Mucosa of descending colon (tissue), 3 donors: ENCODE results near the gene NAIF1. TPM values are rescaled to one million over a fixed set of nuclear protein-coding genes. Genes with fewer than 3 reads are reported as not detected.

Experiments used
- ATAC-seq: fragments of 200-7000 bp; cut with Tn5 transposase; one replicate; pipeline ENCODE4 v1.9.1; 2020; ENCODE audit warnings: mild to moderate bottlenecking, moderate library complexity
- DNase-seq, 3 donors: peaks; one replicate each; pipeline ENCODE4 v3.0.0-alpha.2; 2020
- H3K36me3 ChIP-seq: fragments of 200-600 bp; one replicate; pipeline ENCODE4 v1.8.0; 2021; ENCODE audit warnings: low read depth, mild to moderate bottlenecking
- H3K4me1 ChIP-seq: fragments of 200-600 bp; one replicate; pipeline ENCODE4 v1.8.0; 2021; ENCODE audit warnings: low read depth, mild to moderate bottlenecking
- H3K4me3 ChIP-seq: fragments of 200-600 bp; one replicate; pipeline ENCODE4 v1.8.0; 2021; ENCODE audit warnings: mild to moderate bottlenecking
- H3K9me3 ChIP-seq: fragments of 200-600 bp; one replicate; pipeline ENCODE4 v1.8.0; 2021; ENCODE audit warnings: mild to moderate bottlenecking
- intact Hi-C, 2 donors: fragments of 100-400 bp; cut with DNase I in 1 of 2; cut with micrococcal nuclease in 1 of 2; formaldehyde crosslinking; loops; one replicate each; pipeline versions ENCODE4 v1.11.0 to v1.11.1; 2022; cut with DNase I, micrococcal nuclease
- total RNA-seq, 3 donors: library from RNA; stranded (reverse); fragmentation: NEBNext Ultra II Directional in 2 of 3; extraction: Animal tissue kit (Norgen Biotek cat#: 25700) in 2 of 3; gene quantifications; one replicate each; pipeline versions ENCODE4 v1.2.1 to v1.2.4, GENCODE V29; 2021 to 2023
- TF ChIP-seq, protein P1 (sequence below): fragments of 200-600 bp; IDR thresholded peaks from one replicate; pipeline ENCODE4 v1.8.0; 2022; ENCODE audit warnings: antibody characterized with exemption, mild to moderate bottlenecking
- donor health status: DM: no; HTN: no; CAD: no; lungs with moderate emphysema.
- donor health status: DM: no; HTN: no; CAD: no.
- donor health status: DM: no; HTN: yes; CAD: no.

NAIF1 gene
- total RNA-seq, 3 donors from 2014 or later, result 10.4 to 12.6 (median 11.9) TPM

DNA sequence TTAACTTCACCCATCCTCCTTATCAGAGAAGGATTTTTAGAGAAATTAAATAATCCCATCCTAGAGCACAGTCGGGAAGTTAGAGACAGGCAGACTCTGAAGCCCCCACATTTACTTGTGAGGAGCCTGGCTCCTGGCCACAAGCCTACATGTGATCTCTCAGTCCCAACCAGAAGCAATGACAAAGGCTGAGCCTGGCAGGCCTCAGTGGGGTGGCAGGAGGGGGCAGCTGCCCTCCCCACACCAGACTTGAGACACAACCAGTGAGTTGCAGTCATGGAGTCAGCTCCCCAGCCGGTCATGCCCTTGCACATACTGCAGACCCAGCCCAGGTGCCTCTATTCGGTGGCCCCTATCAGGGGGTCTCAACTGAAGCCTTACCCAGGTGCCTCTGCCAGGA is 11.0 kb downstream of the NAIF1 start:
- DNase-seq, result no peak
- H3K9me3 ChIP-seq, result no peaks in the 10 kb centered on the region
- no peak overlapping the region for H3K4me3 ChIP-seq
- peaks cover 54% of the 10 kb centered on the region for H3K4me1 ChIP-seq
- intact Hi-C loops, result no loop called here
- H3K36me3 ChIP-seq, result no peaks in the 10 kb centered on the region
- ATAC-seq, result no peak
- TF ChIP-seq, protein P1, sequence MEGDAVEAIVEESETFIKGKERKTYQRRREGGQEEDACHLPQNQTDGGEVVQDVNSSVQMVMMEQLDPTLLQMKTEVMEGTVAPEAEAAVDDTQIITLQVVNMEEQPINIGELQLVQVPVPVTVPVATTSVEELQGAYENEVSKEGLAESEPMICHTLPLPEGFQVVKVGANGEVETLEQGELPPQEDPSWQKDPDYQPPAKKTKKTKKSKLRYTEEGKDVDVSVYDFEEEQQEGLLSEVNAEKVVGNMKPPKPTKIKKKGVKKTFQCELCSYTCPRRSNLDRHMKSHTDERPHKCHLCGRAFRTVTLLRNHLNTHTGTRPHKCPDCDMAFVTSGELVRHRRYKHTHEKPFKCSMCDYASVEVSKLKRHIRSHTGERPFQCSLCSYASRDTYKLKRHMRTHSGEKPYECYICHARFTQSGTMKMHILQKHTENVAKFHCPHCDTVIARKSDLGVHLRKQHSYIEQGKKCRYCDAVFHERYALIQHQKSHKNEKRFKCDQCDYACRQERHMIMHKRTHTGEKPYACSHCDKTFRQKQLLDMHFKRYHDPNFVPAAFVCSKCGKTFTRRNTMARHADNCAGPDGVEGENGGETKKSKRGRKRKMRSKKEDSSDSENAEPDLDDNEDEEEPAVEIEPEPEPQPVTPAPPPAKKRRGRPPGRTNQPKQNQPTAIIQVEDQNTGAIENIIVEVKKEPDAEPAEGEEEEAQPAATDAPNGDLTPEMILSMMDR, result no peak

DNA sequence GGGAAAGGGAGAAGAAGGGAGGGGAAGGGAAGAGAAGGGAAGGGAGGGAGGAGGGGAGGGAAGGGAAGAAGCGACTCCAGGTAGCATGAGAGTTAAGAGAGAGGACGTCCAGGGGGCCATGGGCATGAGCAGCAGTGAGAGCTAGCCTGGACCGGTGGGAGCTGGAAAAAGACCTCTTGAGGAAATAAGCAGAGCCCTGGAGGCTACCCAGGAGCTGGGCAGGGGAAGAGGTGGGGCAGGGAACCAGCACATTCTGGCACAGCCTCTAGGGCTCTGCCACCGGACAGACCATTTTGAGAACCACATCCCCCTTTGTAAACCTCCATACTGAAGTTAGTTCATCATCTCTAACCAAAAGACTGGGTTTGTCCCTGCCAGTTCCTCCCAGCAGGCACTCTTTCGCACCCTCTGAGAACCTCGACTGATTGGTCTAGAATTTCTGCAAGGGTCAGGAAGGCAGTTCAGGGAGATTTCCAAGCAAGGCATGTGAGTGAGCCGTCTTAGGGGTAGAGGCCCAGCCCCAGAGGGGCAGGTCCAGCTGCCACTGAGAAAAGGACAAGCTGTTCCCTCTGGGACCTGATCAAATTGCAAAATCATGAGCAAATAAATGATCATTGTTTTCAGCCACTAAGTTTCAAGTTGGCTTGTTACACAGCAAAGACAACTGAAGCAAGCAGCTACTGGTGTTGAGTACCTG is 11.6 kb downstream of the NAIF1 start:
- TF ChIP-seq, protein P1, result no peak
- Histone ChIP-seq H3K4me3 (no peak overlapping the region), H3K9me3 (no peaks in the 10 kb centered on the region), H3K36me3 (no peaks in the 10 kb centered on the region), H3K4me1 (peaks cover 48% of the 10 kb centered on the region)
- intact Hi-C loops, result no loop called here
- DNase-seq (no peak), ATAC-seq (peak; percentile 17)

GRCh38 chr9:128054087-128054486 is 13.0 kb downstream of the NAIF1 start:
- Histone ChIP-seq H3K36me3 (no peaks in the 10 kb centered on the region), H3K9me3 (no peaks in the 10 kb centered on the region), H3K4me3 (no peak overlapping the region), H3K4me1 (peaks cover 37% of the 10 kb centered on the region)
- intact Hi-C loops, result no loop called here
- DNase-seq, result no peak
- TF ChIP-seq, protein P1, result no peak
- ATAC-seq, result no peak

- TF ChIP-seq, protein P1, result no peak
- peaks cover 33% of the 10 kb centered on the region for H3K4me1 ChIP-seq
- no peaks in the 10 kb centered on the region for H3K9me3 ChIP-seq
- H3K36me3 ChIP-seq, result no peaks in the 10 kb centered on the region
- DNase-seq (no peak), ATAC-seq (no peak)
- no peak overlapping the region for H3K4me3 ChIP-seq
- intact Hi-C loops, result no loop called here
Measured at GRCh38 chr9:128053560-128053959, 13.6 kb downstream of the NAIF1 start.

GRCh38 chr9:128051932-128052709 is 15.0 kb downstream of the NAIF1 start:
- no peaks in the 10 kb centered on the region for H3K36me3 ChIP-seq
- ATAC-seq, result peak; percentile 92
- intact Hi-C loops, result no loop called here
- no peaks in the 10 kb centered on the region for H3K9me3 ChIP-seq
- peak; percentile 58 to 86 (median 72) for DNase-seq
- H3K4me1 ChIP-seq, result peaks cover 18% of the 10 kb centered on the region
- TF ChIP-seq, protein P1, result no peak
- H3K4me3 ChIP-seq, result no peak overlapping the region
